SU-DHL-6 (cell line): ENCODE results near the gene CECR2.

Experiments used
- EZH2phosphoT487 ChIP-seq: fragments of 200-600 bp; sonication (generic), shearing (Covaris generic); conservative IDR thresholded peaks from 2 replicates; pipeline ENCODE4 v1.6.1; 2018; ENCODE audit warnings: mild to moderate bottlenecking, antibody characterized with exemption, low read length, moderate library complexity, mixed read lengths
- TF ChIP-seq, protein P1 (sequence below): fragments of 200-600 bp; sonication (generic); IDR thresholded peaks from one replicate; pipeline ENCODE4 v1.5.1; 2017; ENCODE audit warnings: antibody characterized with exemption, mild to moderate bottlenecking, low read length, moderate library complexity; ENCODE audit not compliant: insufficient read depth, poor library complexity, severe bottlenecking

DNA sequence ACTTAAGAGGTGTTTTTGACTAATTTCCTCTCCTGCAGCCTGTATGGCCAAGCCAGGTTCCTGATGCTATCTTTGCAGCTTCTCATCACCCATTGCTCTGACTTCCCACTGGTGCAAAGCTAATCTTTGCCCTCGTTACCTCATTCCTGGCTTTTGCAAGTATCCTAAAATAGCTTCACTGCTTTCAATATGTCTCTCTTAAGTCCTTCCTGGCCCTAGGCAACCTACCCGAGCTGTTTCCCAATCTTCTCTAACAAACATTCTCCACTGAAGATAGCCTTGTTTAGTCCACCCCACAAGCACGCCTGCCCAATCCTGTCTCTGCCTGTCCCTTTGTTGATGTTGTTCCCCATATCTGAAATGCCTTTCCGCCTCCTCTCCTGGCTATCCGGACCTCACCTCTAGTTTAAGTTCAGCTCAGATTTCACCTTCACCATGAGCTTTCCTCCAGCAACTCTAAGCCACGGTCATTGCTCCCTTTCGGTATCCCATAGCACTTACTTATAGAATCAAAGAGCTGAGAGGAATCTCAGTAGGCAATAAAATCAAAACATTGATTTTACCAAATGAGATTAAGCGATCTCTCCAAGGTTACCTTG, 30.1 kb upstream of the CECR2 start:
- TF ChIP-seq, protein P1, sequence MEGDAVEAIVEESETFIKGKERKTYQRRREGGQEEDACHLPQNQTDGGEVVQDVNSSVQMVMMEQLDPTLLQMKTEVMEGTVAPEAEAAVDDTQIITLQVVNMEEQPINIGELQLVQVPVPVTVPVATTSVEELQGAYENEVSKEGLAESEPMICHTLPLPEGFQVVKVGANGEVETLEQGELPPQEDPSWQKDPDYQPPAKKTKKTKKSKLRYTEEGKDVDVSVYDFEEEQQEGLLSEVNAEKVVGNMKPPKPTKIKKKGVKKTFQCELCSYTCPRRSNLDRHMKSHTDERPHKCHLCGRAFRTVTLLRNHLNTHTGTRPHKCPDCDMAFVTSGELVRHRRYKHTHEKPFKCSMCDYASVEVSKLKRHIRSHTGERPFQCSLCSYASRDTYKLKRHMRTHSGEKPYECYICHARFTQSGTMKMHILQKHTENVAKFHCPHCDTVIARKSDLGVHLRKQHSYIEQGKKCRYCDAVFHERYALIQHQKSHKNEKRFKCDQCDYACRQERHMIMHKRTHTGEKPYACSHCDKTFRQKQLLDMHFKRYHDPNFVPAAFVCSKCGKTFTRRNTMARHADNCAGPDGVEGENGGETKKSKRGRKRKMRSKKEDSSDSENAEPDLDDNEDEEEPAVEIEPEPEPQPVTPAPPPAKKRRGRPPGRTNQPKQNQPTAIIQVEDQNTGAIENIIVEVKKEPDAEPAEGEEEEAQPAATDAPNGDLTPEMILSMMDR, result no peak
- no peak for TF ChIP-seq EZH2phosphoT487
